H1 (cell line): ENCODE data around the gene LRRTM3. TPM values are rescaled to one million over a fixed set of nuclear protein-coding genes. Genes with fewer than 3 reads are reported as not detected.

Experiments
- CTCF ChIA-PET: fragments of 300-600 bp; sonication (Branson Sonifier 250); formaldehyde crosslinking; loops from one replicate; lab custom pipeline; 2021; ENCODE audit not compliant: partially characterized antibody; lab: Charles Lee
- POLR2A ChIA-PET: fragments of 300-600 bp; sonication (Branson Sonifier 250); formaldehyde crosslinking; loops from one replicate; lab custom pipeline; 2021; ENCODE audit warnings: inconsistent platforms; ENCODE audit not compliant: partially characterized antibody; lab: Charles Lee
- DNase-seq, 2 experiments: peaks; one replicate each; pipeline versions ENCODE4 v3.0.0 to v3.0.0-alpha.2; 2010 to 2022; ENCODE audit warnings: low spot score in 2 of 2, low read depth in 1 of 2, mixed read lengths in 1 of 2
- FAIRE-seq: peaks from 2 replicates; lab custom pipeline; 2011; peaks lifted over from hg19 to GRCh38; lab: Jason Lieb, UNC
- H2AFZ ChIP-seq: 2 replicates; pipeline ENCODE4 v1.8.1; 2012; ENCODE audit warnings: low read length, inconsistent platforms
- H2AK5ac ChIP-seq: 2 replicates; pipeline ENCODE4 v1.6.1; 2013; ENCODE audit warnings: low read depth, low read length
- H2BK120ac ChIP-seq: replicated peaks from 2 replicates; pipeline ENCODE3; 2013; ENCODE audit warnings: low read depth, low read length, inconsistent platforms
- H2BK12ac ChIP-seq: 2 replicates; pipeline ENCODE4 v1.6.1; 2013; ENCODE audit warnings: low read depth, low read length
- H2BK15ac ChIP-seq: 2 replicates; pipeline ENCODE4 v1.6.1; 2013; ENCODE audit warnings: low read length
- H2BK20ac ChIP-seq: 2 replicates; pipeline ENCODE4 v1.6.1; 2013; ENCODE audit warnings: low read length
- H2BK5ac ChIP-seq: 2 replicates; pipeline ENCODE4 v1.6.1; 2013; ENCODE audit warnings: low read depth, low read length
- H3K14ac ChIP-seq: 2 replicates; pipeline ENCODE4 v1.6.1; 2013; ENCODE audit warnings: inconsistent platforms; ENCODE audit not compliant: insufficient read length
- H3K18ac ChIP-seq: 2 replicates; pipeline ENCODE4 v1.6.1; 2013; ENCODE audit warnings: low read length; ENCODE audit errors: extremely low read depth
- H3K23ac ChIP-seq: 2 replicates; pipeline ENCODE4 v1.6.1; 2013; ENCODE audit warnings: inconsistent platforms; ENCODE audit not compliant: insufficient read length
- H3K23me2 ChIP-seq: 2 replicates; pipeline ENCODE4 v1.6.1; 2013; ENCODE audit warnings: low read depth, low read length
- H3K27ac ChIP-seq: 2 replicates; pipeline ENCODE4 v1.6.1; 2011; ENCODE audit warnings: low read depth, low read length, inconsistent platforms
- H3K27me3 ChIP-seq, 4 experiments: replicated peaks in 1 of 4; 1 replicate in 1 of 4; 2 replicates in 3 of 4; pipeline versions ENCODE4 v1.6.1 to v1.8.1; 2011 to 2013; ENCODE audit warnings: low read length in 3 of 4, mild to moderate bottlenecking in 3 of 4, inconsistent platforms in 2 of 4, mixed read lengths in 2 of 4, moderate library complexity in 1 of 4; ENCODE audit not compliant: control insufficient read depth in 3 of 4, insufficient read depth in 3 of 4; ENCODE audit errors: extremely low read depth in 1 of 4
- H3K36me3 ChIP-seq, 4 experiments: 2 replicates each; pipeline versions ENCODE4 v1.6.1 to v1.8.1; 2011 to 2013; ENCODE audit warnings: mild to moderate bottlenecking in 4 of 4, low read length in 3 of 4, moderate library complexity in 2 of 4, control low read depth in 1 of 4, inconsistent platforms in 1 of 4; ENCODE audit not compliant: insufficient read depth in 4 of 4, control insufficient read depth in 2 of 4
- H3K4ac ChIP-seq: replicated peaks from 2 replicates; pipeline ENCODE3; 2013; ENCODE audit warnings: low read length, low read depth, mixed read lengths, inconsistent platforms; ENCODE audit not compliant: insufficient read length
- H3K4me1 ChIP-seq, 4 experiments: replicated peaks in 1 of 4; 1 replicate in 1 of 4; 2 replicates in 3 of 4; pipeline versions ENCODE4 v1.6.1 to v1.8.1; 2011 to 2013; ENCODE audit warnings: low read length in 3 of 4, inconsistent platforms in 2 of 4, mixed read lengths in 1 of 4; ENCODE audit not compliant: insufficient read depth in 4 of 4, control insufficient read depth in 3 of 4
- H3K4me2 ChIP-seq, 2 experiments: 2 replicates each; pipeline versions ENCODE4 v1.6.1 to v1.8.1; 2011 to 2013; ENCODE audit warnings: low read depth in 2 of 2, low read length in 2 of 2, control low read depth in 1 of 2, inconsistent platforms in 1 of 2, mild to moderate bottlenecking in 1 of 2; ENCODE audit not compliant: insufficient read depth in 1 of 2
- H3K4me3 ChIP-seq, 4 experiments: fragments of 200-600, 300-600 bp in 1 of 4; sonication (generic), shearing (Covaris generic), sonication (Bioruptor Twin) in 1 of 4; 2 replicates each; pipeline versions ENCODE4 v1.5.1 to v1.8.1; 2011 to 2016; ENCODE audit warnings: low read length in 4 of 4, low read depth in 3 of 4, control low read depth in 2 of 4, inconsistent platforms in 2 of 4, mild to moderate bottlenecking in 2 of 4, mixed read lengths in 1 of 4, moderate library complexity in 1 of 4; ENCODE audit not compliant: insufficient read depth in 2 of 4; ENCODE audit errors: extremely low read depth in 1 of 4
- H3K56ac ChIP-seq: replicated peaks from 2 replicates; pipeline ENCODE3; 2013; ENCODE audit warnings: low read depth, mild to moderate bottlenecking, mixed read lengths, low read length, inconsistent platforms; ENCODE audit not compliant: insufficient read length
- H3K79me1 ChIP-seq: 2 replicates; pipeline ENCODE4 v1.6.1; 2013; ENCODE audit warnings: low read depth, low read length, control low read depth
- H3K79me2 ChIP-seq, 2 experiments: 2 replicates each; pipeline versions ENCODE4 v1.6.1 to v1.8.1; 2012 to 2013; ENCODE audit warnings: low read length in 2 of 2, mild to moderate bottlenecking in 2 of 2, inconsistent platforms in 1 of 2; ENCODE audit not compliant: insufficient read depth in 2 of 2, control insufficient read depth in 1 of 2
- H3K9ac ChIP-seq, 4 experiments: replicated peaks in 1 of 4; 1 replicate in 1 of 4; 2 replicates in 3 of 4; pipeline versions ENCODE4 v1.6.1 to v1.8.1; 2011 to 2013; ENCODE audit warnings: low read depth in 3 of 4, low read length in 3 of 4, control low read depth in 2 of 4, mild to moderate bottlenecking in 2 of 4, moderate library complexity in 2 of 4, inconsistent platforms in 1 of 4; ENCODE audit errors: extremely low read depth in 1 of 4
- H3K9me3 ChIP-seq, 2 experiments: 2 replicates each; pipeline versions ENCODE4 v1.6.1 to v1.8.1; 2012 to 2013; ENCODE audit warnings: mild to moderate bottlenecking in 2 of 2, moderate library complexity in 2 of 2, control low read depth in 1 of 2, inconsistent platforms in 1 of 2, low read depth in 1 of 2, low read length in 1 of 2, mixed read lengths in 1 of 2; ENCODE audit not compliant: insufficient read depth in 2 of 2
- H4K20me1 ChIP-seq, 2 experiments: replicated peaks in 1 of 2; 2 replicates each; pipeline versions ENCODE3 to v1.8.1; 2011 to 2013; ENCODE audit warnings: inconsistent platforms in 2 of 2, low read length in 2 of 2, mild to moderate bottlenecking in 1 of 2; ENCODE audit not compliant: insufficient read depth in 2 of 2, control insufficient read depth in 1 of 2
- H4K5ac ChIP-seq: 2 replicates; pipeline ENCODE4 v1.6.1; 2013; ENCODE audit warnings: low read length, low read depth, mixed read lengths, inconsistent platforms; ENCODE audit not compliant: insufficient read length
- H4K8ac ChIP-seq: 2 replicates; pipeline ENCODE4 v1.8.0; 2013; ENCODE audit warnings: mild to moderate bottlenecking, moderate library complexity, low read length, inconsistent platforms; ENCODE audit not compliant: insufficient read depth; ENCODE audit errors: extremely low read depth
- H4K91ac ChIP-seq: replicated peaks from 2 replicates; pipeline ENCODE3; 2013; ENCODE audit warnings: low read length, mixed read lengths, inconsistent platforms; ENCODE audit not compliant: insufficient read length
- ATF2 ChIP-seq: IDR thresholded peaks from 2 replicates; pipeline ENCODE4 v1.6.1; 2012; ENCODE audit warnings: low read length, inconsistent platforms
- BACH1 ChIP-seq: IDR thresholded peaks from 2 replicates; pipeline ENCODE4 v1.6.1; 2012; ENCODE audit warnings: low read length, improper control_type of control experiment
- BRCA1 ChIP-seq: IDR thresholded peaks from 2 replicates; pipeline ENCODE4 v1.6.1; 2012; ENCODE audit warnings: low read depth, low read length, improper control_type of control experiment
- MAFK ChIP-seq: IDR thresholded peaks from 2 replicates; pipeline ENCODE4 v1.6.1; 2012; ENCODE audit warnings: low read depth, mild to moderate bottlenecking, improper control_type of control experiment, low read length
- NRF1 ChIP-seq: IDR thresholded peaks from 2 replicates; pipeline ENCODE4 v1.6.1; 2011; ENCODE audit warnings: mild to moderate bottlenecking, low read depth, low read length, improper control_type of control experiment
- WGBS, 2 experiments: shearing (Covaris generic) in 1 of 2; methylation state at CpG; one replicate each; pipeline versions ENCODE4 v1.1.6 to v1.1.7; 2013 to 2015; ENCODE audit warnings: low lambda C conversion rate in 2 of 2, mixed read lengths in 2 of 2, inconsistent platforms in 1 of 2, low coverage in 1 of 2, missing lambda C conversion rate in 1 of 2; ENCODE audit not compliant: insufficient replicate concordance in 2 of 2, insufficient coverage in 1 of 2, insufficient read length in 1 of 2; ENCODE audit errors: extremely low coverage in 1 of 2, missing lambda C conversion rate in 1 of 2; 5-methylcytosine and 5-hydroxymethylcytosine counted together
- polyA plus RNA-seq, 7 experiments: library from polyadenylated mRNA; depleted of rRNA in 3 of 7; stranded (reverse) in 5 of 7; unstranded in 2 of 7; fragments of >200 nt in 5 of 7; fragments of 200-250 nt in 2 of 7; gene quantifications; 1 replicate in 5 of 7; 2 replicates in 1 of 7; 4 replicates in 1 of 7; pipeline versions ENCODE4 v1.2.1 to v1.2.3, GENCODE V29; 2011 to 2013; ENCODE audit warnings: missing spikeins in 2 of 7, mixed read lengths in 2 of 7
- total RNA-seq: library from RNA; stranded (reverse); fragmentation: NEBNext Ultra II Directional; extraction: Animal tissue kit (Norgen Biotek cat#: 25700); gene quantifications from 2 replicates; pipeline ENCODE4 v1.2.1, GENCODE V29; 2021

The LRRTM3 gene
- total and polyA plus RNA-seq, 2 of the 8 experiments (the other 6 are each of a cell fraction or from before 2014, with no cell fraction given): 0.33 to 0.48 TPM

- Histone ChIP-seq H3K4me3 (no peak overlapping the region), H2BK5ac (no peak overlapping the region)
- TF ChIP-seq MAFK (no peak), BACH1 (no peak), NRF1 (no peak), BRCA1 (no peak), ATF2 (no peak)
- TF ChIP-seq, all 59 proteins: peak for 0
- Histone ChIP-seq H3K23ac (no peak overlapping the region), H3K9ac (no peak overlapping the region), H3K36me3 (no peaks in the 10 kb centered on the region), H4K5ac (no peak overlapping the region), H4K91ac (no peak overlapping the region), H3K18ac (no peak overlapping the region), H4K20me1 (peaks cover 0 to 1% of the 10 kb centered on the region in 2 experiments), H3K4me1 (no peaks in the 10 kb centered on the region), H2BK120ac (no peak overlapping the region), H3K27me3 (no peaks in the 10 kb centered on the region), H2AFZ (no peak overlapping the region), H3K4me2 (no peak overlapping the region), H3K56ac (no peak overlapping the region), H3K79me2 (no peaks in the 10 kb centered on the region), H2AK5ac (no peak overlapping the region), H2BK12ac (no peak overlapping the region), H3K79me1 (no peaks in the 10 kb centered on the region), H3K9me3 (no peaks in the 10 kb centered on the region), H3K4ac (no peak overlapping the region), H3K23me2 (0 out of 2 replicates have a peak, but pooled peaks cover 2% of the 10 kb centered on the region), H4K8ac (no peak overlapping the region), H2BK15ac (no peak overlapping the region), H3K14ac (no peak overlapping the region), H3K27ac (no peak overlapping the region), H2BK20ac (no peak overlapping the region)
- FAIRE-seq (no peak), DNase-seq (no peak)
- POLR2A ChIA-PET: no interaction called here
- CTCF ChIA-PET: interaction anchor here (0.6 to 1.2 kb wide), 3 partner anchors 13 to 1567 kb away, joined by 3 to 4 read pairs (median 4); no protein-coding TSS in a partner anchor
- WGBS, 2 experiments: 91% methylated on average over 3 of the region's 3 CpGs; no CpG with 5 or more reads in 1 of the 2 experiments
Observed at GRCh38 chr10:66940965-66941364, 15.1 kb downstream of the LRRTM3 start.
